Amygdala (tissue), 56 donors: ENCODE measurements around the gene CAPG.
"Not testable (repeated sequence)": the region's sequence is repeated elsewhere in the genome, so short reads cannot be mapped to it uniquely, and the experiment has no call there.

ENCODE experiments used
- DNase-seq, 56 donors: peaks; one replicate each; lab custom pipeline; 2025; lab: John Stamatoyannopoulos, UW

Gene CAPG

GRCh38 chr2:85376291-85377065, 33.7 kb downstream of the CAPG start:
- no peak for DNase-seq

- DNase-seq: no peak
Observed at GRCh38 chr2:85371045-85371444, 39.1 kb downstream of the CAPG start.

GRCh38 chr2:85369500-85369899, 40.7 kb downstream of the CAPG start:
- DNase-seq: no peak

- DNase-seq: no peak
Observed at GRCh38 chr2:85368921-85369320, 41.2 kb downstream of the CAPG start.

GRCh38 chr2:85367180-85367579, 43.0 kb downstream of the CAPG start:
- DNase-seq: no peak

- DNase-seq: not testable (repeated sequence)
Observed at GRCh38 chr2:85362653-85363387, 47.3 kb downstream of the CAPG start.

GRCh38 chr2:85357736-85358135, 52.4 kb downstream of the CAPG start:
- DNase-seq: no peak

- DNase-seq: no peak
Observed at GRCh38 chr2:85356186-85356585, 54.0 kb downstream of the CAPG start.

- no peak for DNase-seq
Observed at GRCh38 chr2:85355521-85355920, 54.6 kb downstream of the CAPG start.

GRCh38 chr2:85355073-85355410, 55.1 kb downstream of the CAPG start:
- peak in 1 of 56 donors; percentile 32 for DNase-seq

- peak; percentile 72 to 97 (median 94) for DNase-seq
Observed at GRCh38 chr2:85354286-85355072, 55.7 kb downstream of the CAPG start, which contains the start of the genes ELMOD3 and RETSAT. ELMOD3 (plus strand) TSS chr2:85354769; CDS start chr2:85357199, 2,430 bp downstream. RETSAT (minus strand) TSS chr2:85354528; CDS start chr2:85354507, 21 bp downstream.

- DNase-seq: peak in 8 of 56 donors; percentile 16 to 48 (median 32)
Observed at GRCh38 chr2:85353876-85354285, 56.3 kb downstream of the CAPG start.

GRCh38 chr2:85347599-85347998, 62.6 kb downstream of the CAPG start:
- no peak for DNase-seq
